HUES6 (cell line): ENCODE data around the gene UBAC1.

ENCODE experiments used
- H3K27ac ChIP-seq: 2 replicates; pipeline ENCODE4 v1.7.0; 2013; ENCODE audit warnings: low read depth, mild to moderate bottlenecking, low read length, inconsistent platforms
- H3K27me3 ChIP-seq: 2 replicates; pipeline ENCODE4 v1.6.1; 2013; ENCODE audit warnings: low read length; ENCODE audit not compliant: control insufficient read depth, insufficient read depth
- H3K36me3 ChIP-seq: 2 replicates; pipeline ENCODE4 v1.6.1; 2013; ENCODE audit warnings: low read length; ENCODE audit not compliant: control insufficient read depth, insufficient read depth
- H3K4me1 ChIP-seq: 2 replicates; pipeline ENCODE4 v1.6.1; 2013; ENCODE audit warnings: low read length; ENCODE audit not compliant: control insufficient read depth, insufficient read depth
- H3K4me3 ChIP-seq: 2 replicates; pipeline ENCODE4 v1.5.1; 2013; ENCODE audit warnings: low read depth, low read length
- H3K9ac ChIP-seq: one replicate; pipeline ENCODE4 v1.6.1; 2013; ENCODE audit warnings: mild to moderate bottlenecking, low read length
- H3K9me3 ChIP-seq: 2 replicates; pipeline ENCODE4 v1.6.1; 2013; ENCODE audit warnings: low read depth, low read length; ENCODE audit not compliant: control insufficient read depth, insufficient read depth

Gene UBAC1, protein sequence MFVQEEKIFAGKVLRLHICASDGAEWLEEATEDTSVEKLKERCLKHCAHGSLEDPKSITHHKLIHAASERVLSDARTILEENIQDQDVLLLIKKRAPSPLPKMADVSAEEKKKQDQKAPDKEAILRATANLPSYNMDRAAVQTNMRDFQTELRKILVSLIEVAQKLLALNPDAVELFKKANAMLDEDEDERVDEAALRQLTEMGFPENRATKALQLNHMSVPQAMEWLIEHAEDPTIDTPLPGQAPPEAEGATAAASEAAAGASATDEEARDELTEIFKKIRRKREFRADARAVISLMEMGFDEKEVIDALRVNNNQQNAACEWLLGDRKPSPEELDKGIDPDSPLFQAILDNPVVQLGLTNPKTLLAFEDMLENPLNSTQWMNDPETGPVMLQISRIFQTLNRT

DNA sequence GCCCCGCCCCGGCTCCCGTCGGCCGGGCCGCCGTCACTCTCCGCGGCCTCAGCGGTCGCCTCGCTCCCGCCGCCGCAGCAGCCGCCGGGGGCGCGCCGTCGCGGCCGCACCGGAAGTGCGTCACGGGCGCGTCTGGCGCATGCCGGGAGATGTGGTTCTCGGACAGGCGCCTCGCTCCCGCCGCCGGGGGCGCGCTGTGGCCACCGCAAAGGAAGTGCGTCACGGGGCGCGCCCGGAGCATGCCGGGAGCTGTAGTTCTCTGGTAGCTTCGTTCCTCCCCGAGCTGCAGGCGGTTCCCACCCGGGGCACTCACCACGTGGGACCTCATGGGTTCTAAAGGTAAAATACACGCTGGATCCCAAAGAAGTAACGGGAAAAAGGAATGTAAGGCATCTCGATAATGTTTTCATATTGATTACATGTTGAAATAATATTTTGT, at the start of gene UBAC1:
Gene UBAC1, minus strand, starts transcription at position 97 of the 439 bp plus-strand sequence. CDS start 211 bp downstream, outside the sequence.
- H3K4me1 ChIP-seq, result peaks cover 7% of the 10 kb centered on the region
- no peaks in the 10 kb centered on the region for H3K27me3 ChIP-seq
- peak within 1 kb of the TSS; percentile 37; the same call in 1 of the 2 replicates for H3K27ac ChIP-seq
- no peaks in the 10 kb centered on the region for H3K36me3 ChIP-seq
- no peaks in the 10 kb centered on the region for H3K9me3 ChIP-seq
- peak within 1 kb of the TSS; percentile 87 for H3K4me3 ChIP-seq
- H3K9ac ChIP-seq, result peak within 1 kb of the TSS; percentile 69

DNA sequence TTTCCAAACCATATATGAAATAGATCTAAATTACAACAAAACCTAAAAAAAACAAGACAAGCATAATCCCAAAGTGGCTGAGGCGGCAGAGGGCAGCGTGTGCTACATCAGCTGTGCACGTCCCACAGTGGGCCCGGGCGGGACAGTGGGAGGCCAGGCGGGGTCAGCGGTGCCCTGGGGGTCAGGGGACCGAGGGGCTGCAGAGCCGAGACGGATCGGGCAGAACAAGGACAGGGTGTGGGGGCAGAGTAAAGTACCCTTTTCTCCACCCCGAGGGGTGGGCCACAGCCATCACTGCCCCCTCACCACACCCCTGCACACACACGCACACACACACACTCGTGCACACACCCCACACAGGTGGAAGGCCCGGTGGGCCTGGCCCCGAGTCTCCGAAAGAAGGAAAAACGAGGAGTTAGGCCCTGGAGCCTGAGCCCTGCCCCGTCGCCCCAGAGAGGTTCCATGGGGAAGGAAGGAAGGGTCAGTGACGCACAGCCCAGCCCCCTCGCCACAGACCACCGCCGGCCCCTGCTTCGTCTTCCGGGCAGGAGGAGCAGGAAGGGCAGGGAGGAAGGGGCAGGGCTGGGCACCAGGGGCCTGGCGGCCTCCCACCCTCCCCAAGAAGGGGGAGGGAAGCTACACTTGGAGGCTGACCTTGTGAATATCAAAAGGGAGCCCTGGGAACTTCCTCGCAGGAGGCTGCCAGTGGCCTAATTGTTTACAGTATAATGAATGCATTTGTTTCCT, 49.6 kb upstream of the UBAC1 start:
- Histone ChIP-seq H3K27ac (0 out of 2 replicates have a peak overlapping the region, but pooled peaks have one; percentile 14), H3K27me3 (no peaks in the 10 kb centered on the region), H3K9ac (no peak overlapping the region), H3K36me3 (no peaks in the 10 kb centered on the region), H3K9me3 (no peaks in the 10 kb centered on the region), H3K4me3 (no peak overlapping the region), H3K4me1 (peaks cover 63% of the 10 kb centered on the region)

DNA sequence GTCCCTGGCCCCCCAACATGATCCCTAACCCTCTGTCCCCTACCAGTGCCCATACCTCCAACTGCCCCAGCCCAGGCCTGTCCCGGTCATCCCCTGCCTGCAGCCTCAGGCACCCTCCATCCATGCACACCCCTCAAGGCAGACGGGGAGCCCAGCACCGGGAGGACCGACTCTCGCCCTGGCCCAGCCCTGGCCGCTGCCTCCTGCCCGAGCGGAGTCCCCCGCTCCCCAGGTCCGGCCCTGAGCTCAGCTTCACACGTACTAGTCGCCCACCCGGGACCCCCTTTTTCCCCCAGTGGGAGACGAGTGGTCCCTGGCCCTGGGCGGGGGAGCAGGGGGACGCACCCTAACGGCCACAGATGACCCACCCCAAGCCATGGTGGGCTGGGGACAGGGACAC, 49.0 kb upstream of the UBAC1 start:
- no peak overlapping the region for H3K4me3 ChIP-seq
- peaks cover 65% of the 10 kb centered on the region for H3K4me1 ChIP-seq
- no peak overlapping the region for H3K27ac ChIP-seq
- no peaks in the 10 kb centered on the region for H3K36me3 ChIP-seq
- H3K27me3 ChIP-seq, result no peaks in the 10 kb centered on the region
- H3K9me3 ChIP-seq, result no peaks in the 10 kb centered on the region
- H3K9ac ChIP-seq, result no peak overlapping the region

DNA sequence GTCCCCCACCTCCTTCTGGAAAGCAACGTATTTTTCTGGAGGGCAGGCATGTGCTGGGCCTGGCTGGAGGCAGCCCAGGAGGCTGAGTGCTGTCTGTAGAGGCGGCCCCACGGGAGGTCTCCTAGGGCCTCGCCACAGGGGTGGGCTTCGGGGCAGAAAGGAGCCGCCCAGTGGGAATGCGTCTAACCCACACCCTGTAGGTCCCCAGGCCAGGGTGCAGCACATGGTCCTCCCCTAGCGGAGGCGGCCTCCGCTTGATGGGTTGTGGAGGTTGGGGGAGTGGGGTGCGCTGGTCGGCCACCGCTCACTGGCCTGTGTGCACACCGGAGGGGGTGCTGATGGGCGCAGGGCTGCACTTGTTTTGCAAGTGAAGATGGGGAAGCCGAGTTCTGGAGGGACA, 48.3 kb upstream of the UBAC1 start:
- H3K9ac ChIP-seq, result no peak overlapping the region
- H3K27me3 ChIP-seq, result no peaks in the 10 kb centered on the region
- H3K27ac ChIP-seq, result no peak overlapping the region
- H3K36me3 ChIP-seq, result no peaks in the 10 kb centered on the region
- H3K4me3 ChIP-seq, result no peak overlapping the region
- H3K9me3 ChIP-seq, result no peaks in the 10 kb centered on the region
- peaks cover 70% of the 10 kb centered on the region for H3K4me1 ChIP-seq

DNA sequence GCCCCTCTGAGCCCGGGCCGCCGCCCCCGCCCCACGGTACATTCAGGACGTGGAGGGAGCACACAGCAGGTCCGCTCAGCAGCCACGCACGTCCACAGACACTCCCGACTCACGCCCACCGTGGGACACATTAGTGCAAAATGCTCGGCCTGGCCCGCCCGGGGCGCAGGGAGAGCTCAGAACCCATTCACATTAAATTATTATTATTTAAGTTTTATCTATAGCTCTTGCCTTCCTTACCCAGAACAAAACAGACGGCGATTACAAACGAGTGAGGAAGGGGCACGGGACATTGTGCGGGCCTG, 47.5 kb upstream of the UBAC1 start:
- Histone ChIP-seq H3K27me3 (no peaks in the 10 kb centered on the region), H3K4me1 (peaks cover 74% of the 10 kb centered on the region), H3K4me3 (no peak overlapping the region), H3K9me3 (no peaks in the 10 kb centered on the region), H3K27ac (no peak overlapping the region), H3K36me3 (no peaks in the 10 kb centered on the region), H3K9ac (no peak overlapping the region)

DNA sequence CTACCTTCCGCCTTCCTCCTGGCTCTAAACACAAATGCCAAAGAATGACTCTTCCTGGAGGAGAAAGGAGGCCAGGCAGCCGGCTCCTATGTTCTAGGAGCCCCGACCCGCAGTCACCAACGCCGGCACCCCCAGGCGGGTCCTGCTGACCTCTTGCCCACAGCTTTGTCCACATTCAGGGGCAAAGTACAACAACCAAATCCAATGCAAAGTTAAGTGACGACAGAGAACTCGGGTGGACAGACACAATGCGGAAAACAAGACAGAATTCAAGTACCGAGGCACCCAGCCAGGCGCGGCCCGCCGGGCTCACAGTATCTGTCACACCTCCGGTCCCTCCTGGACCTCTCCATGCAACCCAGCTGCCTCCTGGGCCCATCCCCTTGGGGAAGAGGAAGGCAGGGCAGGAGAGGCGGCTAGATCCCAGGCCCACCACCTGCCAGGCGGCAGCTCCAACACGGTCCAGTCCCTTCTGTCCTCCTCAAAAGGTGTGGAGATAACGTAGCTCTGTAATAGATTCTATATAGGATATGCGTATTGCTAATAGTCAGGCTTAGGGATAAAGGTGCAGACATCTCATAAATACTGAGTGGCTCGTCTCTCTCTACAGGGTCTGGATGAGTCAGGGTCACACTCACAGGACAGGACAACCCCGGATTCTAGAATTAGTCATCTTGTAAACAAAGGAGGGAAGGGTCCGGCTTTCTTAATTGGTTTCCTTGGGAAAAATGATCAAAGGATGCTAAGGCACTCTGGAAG, 46.9 kb upstream of the UBAC1 start:
- H3K4me3 ChIP-seq, result no peak overlapping the region
- H3K4me1 ChIP-seq, result peaks cover 74% of the 10 kb centered on the region
- no peaks in the 10 kb centered on the region for H3K36me3 ChIP-seq
- H3K9ac ChIP-seq, result peak overlapping the region; percentile 51
- H3K27me3 ChIP-seq, result no peaks in the 10 kb centered on the region
- no peak overlapping the region for H3K27ac ChIP-seq
- no peaks in the 10 kb centered on the region for H3K9me3 ChIP-seq

DNA sequence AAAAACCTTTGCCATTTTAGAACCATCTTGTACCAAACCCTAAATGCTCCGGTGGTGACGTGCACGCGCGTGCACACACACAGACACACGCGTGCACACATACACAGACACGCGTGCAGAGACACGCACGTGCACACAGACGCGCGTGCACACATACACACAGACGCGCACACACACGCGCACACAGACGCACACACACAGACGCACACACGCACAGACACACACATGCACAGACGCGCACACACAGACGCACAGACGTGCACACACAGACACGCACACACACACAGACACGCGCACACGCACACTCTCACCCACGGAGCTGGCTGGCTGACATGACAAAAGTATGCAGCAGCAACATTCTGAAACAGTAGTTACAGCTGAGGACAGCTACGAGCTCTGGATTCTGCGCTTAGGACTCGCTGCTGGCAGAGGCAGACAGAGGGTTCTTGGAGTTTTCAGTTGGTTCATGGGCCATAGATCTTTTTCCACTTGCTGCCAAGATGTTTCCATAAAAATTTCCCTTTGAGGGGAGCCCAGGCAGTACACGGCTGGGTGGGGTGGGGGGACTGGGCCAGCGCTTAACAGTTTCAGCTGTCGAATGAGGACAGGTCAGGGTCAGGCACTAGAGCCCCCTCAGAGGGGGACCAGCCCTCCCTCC, 46.2 kb upstream of the UBAC1 start:
- no peaks in the 10 kb centered on the region for H3K9me3 ChIP-seq
- no peak overlapping the region for H3K4me3 ChIP-seq
- H3K36me3 ChIP-seq, result no peaks in the 10 kb centered on the region
- peaks cover 79% of the 10 kb centered on the region for H3K4me1 ChIP-seq
- no peak overlapping the region for H3K9ac ChIP-seq
- no peaks in the 10 kb centered on the region for H3K27me3 ChIP-seq
- no peak overlapping the region for H3K27ac ChIP-seq

DNA sequence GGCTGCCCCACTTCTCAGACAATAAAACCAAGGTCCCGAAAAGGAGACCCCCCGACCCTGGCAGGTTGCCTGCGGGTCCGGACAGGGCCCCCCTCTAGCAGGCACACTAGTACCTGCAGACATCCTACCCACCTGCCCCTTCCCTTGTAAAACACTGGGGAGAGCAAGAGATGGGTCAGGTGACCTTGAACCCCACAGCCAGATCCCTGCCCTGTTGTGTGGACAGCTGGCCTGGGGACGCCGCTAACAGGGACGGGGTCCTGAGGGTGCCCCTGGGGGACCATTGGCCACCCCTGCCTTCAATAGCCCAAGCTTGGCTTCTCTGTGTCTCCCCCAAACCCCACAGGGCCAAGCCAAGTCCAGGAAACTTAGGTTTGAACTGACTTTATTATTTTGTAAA, 45.0 kb upstream of the UBAC1 start:
- no peak overlapping the region for H3K4me3 ChIP-seq
- no peak overlapping the region for H3K9ac ChIP-seq
- no peak overlapping the region for H3K27ac ChIP-seq
- no peaks in the 10 kb centered on the region for H3K27me3 ChIP-seq
- H3K36me3 ChIP-seq, result no peaks in the 10 kb centered on the region
- peaks cover 67% of the 10 kb centered on the region for H3K4me1 ChIP-seq
- no peaks in the 10 kb centered on the region for H3K9me3 ChIP-seq

DNA sequence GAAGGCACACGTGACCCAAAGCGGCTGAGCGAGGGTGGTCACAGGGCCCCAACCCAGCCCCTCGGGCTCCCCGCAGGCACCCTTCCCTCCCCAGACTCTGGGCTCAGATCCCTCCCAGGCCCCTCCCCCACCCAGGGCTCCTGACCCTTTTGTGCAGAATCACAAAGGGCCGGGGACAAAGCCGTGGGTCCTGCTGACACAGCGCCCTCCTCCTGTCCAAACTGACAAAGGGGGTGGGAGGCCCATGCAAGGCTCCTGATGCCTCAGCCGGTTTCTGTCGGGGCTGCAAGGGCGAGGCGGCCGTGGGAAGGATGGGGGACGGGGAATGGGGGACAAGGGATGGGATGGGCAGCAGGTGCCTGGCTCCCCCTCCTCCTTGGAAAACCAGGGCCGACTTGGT, 43.5 kb upstream of the UBAC1 start:
- Histone ChIP-seq H3K27me3 (no peaks in the 10 kb centered on the region), H3K9ac (no peak overlapping the region), H3K4me3 (no peak overlapping the region), H3K4me1 (peaks cover 53% of the 10 kb centered on the region), H3K9me3 (no peaks in the 10 kb centered on the region), H3K27ac (0 out of 2 replicates have a peak overlapping the region, but pooled peaks have one; percentile 40), H3K36me3 (no peaks in the 10 kb centered on the region)

DNA sequence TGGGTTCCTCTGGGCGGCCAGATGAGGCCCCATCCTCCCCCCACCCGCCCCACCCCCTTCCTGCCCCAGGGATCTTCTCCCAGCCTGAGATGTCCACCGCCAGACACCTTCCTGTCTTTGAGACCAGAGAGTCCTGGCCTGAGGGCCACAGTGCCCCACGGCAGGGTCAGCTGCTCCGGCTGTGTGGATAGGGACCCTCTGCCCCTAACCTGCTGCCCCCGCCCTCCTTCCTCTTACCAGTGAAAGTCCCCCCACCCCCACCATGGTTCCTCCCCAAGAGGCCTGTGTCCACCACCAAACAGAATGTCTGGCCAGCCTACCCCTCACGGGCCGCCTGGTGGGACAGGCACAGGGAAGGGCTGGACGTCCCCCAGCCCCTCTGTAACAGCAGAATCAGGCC, 43.0 kb upstream of the UBAC1 start:
- H3K9ac ChIP-seq, result no peak overlapping the region
- no peaks in the 10 kb centered on the region for H3K9me3 ChIP-seq
- 0 out of 2 replicates have a peak overlapping the region, but pooled peaks have one; percentile 40 for H3K27ac ChIP-seq
- no peaks in the 10 kb centered on the region for H3K27me3 ChIP-seq
- H3K4me3 ChIP-seq, result no peak overlapping the region
- H3K4me1 ChIP-seq, result peaks cover 48% of the 10 kb centered on the region
- H3K36me3 ChIP-seq, result no peaks in the 10 kb centered on the region
